Measurements from ENCODE around the gene ENAM. TPM values are rescaled to one million over a fixed set of nuclear protein-coding genes. Genes with fewer than 3 reads are reported as not detected.

Gene ENAM
- total RNA-seq, 1 donor from 2014 or later: not detected

GRCh38 chr4:70614184-70614555 is 14.4 kb upstream of the ENAM start:
- Mint-ChIP-seq H3K9me3 (peaks cover 5% of the 10 kb centered on the region), H3K27ac (peak overlapping the region; percentile 48), H3K27me3 (ENCODE audit: low read depth) (peaks cover 2% of the 10 kb centered on the region), H3K4me3 (no peak overlapping the region), H3K36me3 (no peaks in the 10 kb centered on the region), H3K4me1 (peaks cover 19% of the 10 kb centered on the region)
- TF ChIP-seq CTCF (IDR thresholded peaks at IDR 0.05; ENCODE audit: unreplicated experiment): no peak
- no peak for DNase-seq (ENCODE audit: low spot score in 2 of 2, unreplicated experiment in 2 of 2)

- H3K27ac Mint-ChIP-seq: no peak overlapping the region
- no peak for DNase-seq (ENCODE audit: low spot score in 2 of 2, unreplicated experiment in 2 of 2)
- H3K27me3 Mint-ChIP-seq (ENCODE audit: low read depth): peaks cover 2% of the 10 kb centered on the region
- H3K4me1 Mint-ChIP-seq: peaks cover 1% of the 10 kb centered on the region
- H3K4me3 Mint-ChIP-seq: no peak overlapping the region
- H3K36me3 Mint-ChIP-seq: no peaks in the 10 kb centered on the region
- peaks cover 5% of the 10 kb centered on the region for H3K9me3 Mint-ChIP-seq
- no peak for TF ChIP-seq CTCF (IDR thresholded peaks at IDR 0.05; ENCODE audit: unreplicated experiment)
Observed at GRCh38 chr4:70619288-70619687, 9.3 kb upstream of the ENAM start.

GRCh38 chr4:70619778-70620177 is 8.8 kb upstream of the ENAM start:
- Mint-ChIP-seq H3K27ac (no peak overlapping the region), H3K36me3 (no peaks in the 10 kb centered on the region), H3K4me1 (no peaks in the 10 kb centered on the region), H3K27me3 (ENCODE audit: low read depth) (peaks cover 2% of the 10 kb centered on the region), H3K9me3 (peaks cover 5% of the 10 kb centered on the region), H3K4me3 (no peak overlapping the region)
- DNase-seq (ENCODE audit: low spot score in 2 of 2, unreplicated experiment in 2 of 2): no peak
- TF ChIP-seq CTCF (IDR thresholded peaks at IDR 0.05; ENCODE audit: unreplicated experiment): no peak

GRCh38 chr4:70623323-70623722 is 5.2 kb upstream of the ENAM start:
- H3K9me3 Mint-ChIP-seq: peaks cover 4% of the 10 kb centered on the region
- H3K27me3 Mint-ChIP-seq (ENCODE audit: low read depth): no peaks in the 10 kb centered on the region
- no peak for TF ChIP-seq CTCF (IDR thresholded peaks at IDR 0.05; ENCODE audit: unreplicated experiment)
- no peaks in the 10 kb centered on the region for H3K36me3 Mint-ChIP-seq
- no peak for DNase-seq (ENCODE audit: low spot score in 2 of 2, unreplicated experiment in 2 of 2)
- H3K27ac Mint-ChIP-seq: no peak overlapping the region
- H3K4me1 Mint-ChIP-seq: no peaks in the 10 kb centered on the region
- no peak overlapping the region for H3K4me3 Mint-ChIP-seq

GRCh38 chr4:70624226-70624793 is 4.2 kb upstream of the ENAM start:
- DNase-seq (ENCODE audit: low spot score in 2 of 2, unreplicated experiment in 2 of 2): no peak
- no peak overlapping the region for H3K4me3 Mint-ChIP-seq

More at GRCh38 chr4:70624226-70624793, 4.2 kb upstream of the ENAM start:
- TF ChIP-seq CTCF (IDR thresholded peaks at IDR 0.05; ENCODE audit: unreplicated experiment): no peak
- H3K27ac Mint-ChIP-seq: no peak overlapping the region
- no peaks in the 10 kb centered on the region for H3K4me1 Mint-ChIP-seq
- no peaks in the 10 kb centered on the region for H3K9me3 Mint-ChIP-seq
- H3K36me3 Mint-ChIP-seq: no peaks in the 10 kb centered on the region
- H3K27me3 Mint-ChIP-seq (ENCODE audit: low read depth): no peaks in the 10 kb centered on the region
